ENCODE results near the gene GPR137B. TPM values are rescaled to one million over a fixed set of nuclear protein-coding genes. Genes with fewer than 3 reads are reported as not detected.
"Not testable (repeated sequence)": the region's sequence is repeated elsewhere in the genome, so short reads cannot be mapped to it uniquely, and the experiment has no call there.

GPR137B gene
- 1 to 10 TPM; 1.1 to 9.8 (median 2.6) TPM for total RNA-seq
- 1 to 10 TPM in 1 of 2 donors, under 1 TPM in 1; 0.95 to 4.3 TPM for polyA plus RNA-seq

GRCh38 chr1:236142253-236143103 is at the start of gene GPR137B:
Gene GPR137B, plus strand, starts transcription at chr1:236142539. Its CDS starts 84 bp downstream, at chr1:236142623.
- ATAC-seq (peak; percentile 37 to 72 (median 64)), FAIRE-seq (no peak), DNase-seq (peak in 5 of 6 donors; percentile 23 to 65 (median 33))
- no peak for TF ChIP-seq CTCF (IDR thresholded peaks at IDR 0.05)
- Histone ChIP-seq H3K4me1 (peaks cover 0 to 4% (median 0%) of the 10 kb centered on the region in 3 donors), H3K36me3 (no peaks in the 10 kb centered on the region), H3K27me3 (no peaks in the 10 kb centered on the region), H3K4me3 (peak within 1 kb of the TSS; percentile 52 to 75 (median 60)), H3K9me3 (no peaks in the 10 kb centered on the region), H3K27ac (peak within 1 kb of the TSS in 1 of 4 donors; percentile 39)
- WGBS, 2 donors, result 2 to 3% methylated on average over 41 to 97 of the region's 105 CpGs
- intact Hi-C loops (cut with DNase I), result no loop called here

GRCh38 chr1:236092899-236093298 is 49.4 kb upstream of the GPR137B start:
- TF ChIP-seq CTCF (IDR thresholded peaks at IDR 0.05), result no peak
- 37 to 52% methylated on average over 5 of the region's 5 CpGs for WGBS, 2 donors
- DNase-seq, result no peak
- Histone ChIP-seq H3K27me3 (no peaks in the 10 kb centered on the region), H3K27ac (no peak overlapping the region), H3K4me3 (no peak overlapping the region), H3K36me3 (no peaks in the 10 kb centered on the region), H3K4me1 (no peaks in the 10 kb centered on the region), H3K9me3 (no peaks in the 10 kb centered on the region)
- ATAC-seq, result no peak
- intact Hi-C loops (cut with DNase I), result no loop called here
- no peak for FAIRE-seq

- Histone ChIP-seq H3K36me3 (no peaks in the 10 kb centered on the region), H3K27ac (no peak overlapping the region), H3K4me1 (no peaks in the 10 kb centered on the region), H3K9me3 (no peaks in the 10 kb centered on the region), H3K27me3 (no peaks in the 10 kb centered on the region), H3K4me3 (no peak overlapping the region)
- FAIRE-seq (no peak), DNase-seq (no peak), ATAC-seq (no peak)
- no peak for TF ChIP-seq CTCF (IDR thresholded peaks at IDR 0.05)
- 84 to 89% methylated on average over 3 of the region's 3 CpGs for WGBS, 2 donors
- intact Hi-C loops (cut with DNase I), result no loop called here
These were observed 46.4 kb upstream of the GPR137B start for GRCh38 chr1:236095705-236096520.

- H3K27ac ChIP-seq, result peak overlapping the region; percentile 10 to 64 (median 45)
- H3K27me3 ChIP-seq; H3K4me1 ChIP-seq; intact Hi-C loops (cut with DNase I); H3K36me3 ChIP-seq; H3K9me3 ChIP-seq; H3K4me3 ChIP-seq: not testable (repeated sequence)
- peak; percentile 99 for FAIRE-seq
- 57 to 69% methylated on average over 14 to 15 of the region's 15 CpGs for WGBS, 2 donors
- peak; percentile 83 to 88 (median 84) for DNase-seq
- ATAC-seq, result peak in 2 of 4 donors; percentile 31 to 65
These were observed 45.5 kb upstream of the GPR137B start for GRCh38 chr1:236096660-236097482.

GRCh38 chr1:236098267-236098666 is 44.1 kb upstream of the GPR137B start:
- FAIRE-seq (no peak), DNase-seq (no peak), ATAC-seq (no peak)
- H3K27me3 ChIP-seq, result no peaks in the 10 kb centered on the region
- H3K9me3 ChIP-seq, result no peaks in the 10 kb centered on the region
- no peaks in the 10 kb centered on the region for H3K36me3 ChIP-seq
- H3K4me1 ChIP-seq, result no peaks in the 10 kb centered on the region
- no peak overlapping the region for H3K27ac ChIP-seq
- intact Hi-C loops (cut with DNase I), result no loop called here
- H3K4me3 ChIP-seq, result no peak overlapping the region
- 95 to 100% methylated on average over 1 of the region's 1 CpG for WGBS, 2 donors
- TF ChIP-seq CTCF (IDR thresholded peaks at IDR 0.05), result no peak
